GM19239 (cell line): ENCODE results near the gene MSTN.
"Not testable (repeated sequence)": the region's sequence is repeated elsewhere in the genome, so short reads cannot be mapped to it uniquely, and the experiment has no call there.

ENCODE experiments used
- DNase-seq: peaks from one replicate; pipeline ENCODE4 v3.0.0; 2011; ENCODE audit warnings: low spot score; ENCODE audit not compliant: insufficient read length
- FAIRE-seq: peaks from 2 replicates; lab custom pipeline; 2011; peaks lifted over from hg19 to GRCh38; lab: Jason Lieb, UNC

MSTN gene

GRCh38 chr2:190068764-190069163 lies 6.2 kb upstream of the MSTN start:
- FAIRE-seq (no peak), DNase-seq (no peak)

GRCh38 chr2:190065839-190066238 lies 3.3 kb upstream of the MSTN start:
- DNase-seq: no peak
- no peak for FAIRE-seq

- FAIRE-seq (no peak), DNase-seq (no peak)
Measured at GRCh38 chr2:190063624-190064023, 1.1 kb upstream of the MSTN start.

GRCh38 chr2:190062053-190062452 lies 476 bp downstream of the MSTN start:
- DNase-seq (no peak), FAIRE-seq (no peak)

GRCh38 chr2:190060626-190061025 lies 1.9 kb downstream of the MSTN start:
- FAIRE-seq (peak; percentile 64), DNase-seq (no peak)

- no peak for DNase-seq
- FAIRE-seq: no peak
Measured at GRCh38 chr2:190060019-190060418, 2.5 kb downstream of the MSTN start.

GRCh38 chr2:190053426-190053825 lies 9.1 kb downstream of the MSTN start:
- DNase-seq (no peak), FAIRE-seq (no peak)

- FAIRE-seq: no peak
Measured at GRCh38 chr2:190052307-190052706, 10.2 kb downstream of the MSTN start.

GRCh38 chr2:190051223-190051622 lies 11.3 kb downstream of the MSTN start:
- DNase-seq (no peak), FAIRE-seq (no peak)

More at GRCh38 chr2:190052307-190052706, 10.2 kb downstream of the MSTN start:
- no peak for DNase-seq

GRCh38 chr2:190050001-190050400 lies 12.5 kb downstream of the MSTN start:
- FAIRE-seq: no peak
- DNase-seq: no peak

GRCh38 chr2:190044866-190045265 lies 17.7 kb downstream of the MSTN start:
- FAIRE-seq (no peak), DNase-seq (no peak)

GRCh38 chr2:190043441-190043840 lies 19.1 kb downstream of the MSTN start:
- FAIRE-seq (no peak), DNase-seq (no peak)

- DNase-seq (no peak), FAIRE-seq (no peak)
Measured at GRCh38 chr2:190036071-190036470, 26.5 kb downstream of the MSTN start.

GRCh38 chr2:190034417-190034816 lies 28.1 kb downstream of the MSTN start:
- not testable (repeated sequence) for DNase-seq, FAIRE-seq

GRCh38 chr2:190031969-190032618 lies 30.4 kb downstream of the MSTN start:
- DNase-seq: no peak
- FAIRE-seq: no peak

GRCh38 chr2:190023860-190024259 lies 38.7 kb downstream of the MSTN start:
- FAIRE-seq (peak; percentile 85), DNase-seq (peak; percentile 1)

- FAIRE-seq: no peak
Measured at GRCh38 chr2:190020720-190021119, 41.8 kb downstream of the MSTN start.

GRCh38 chr2:190017837-190018236 lies 44.7 kb downstream of the MSTN start:
- DNase-seq (no peak), FAIRE-seq (no peak)

More at GRCh38 chr2:190020720-190021119, 41.8 kb downstream of the MSTN start:
- DNase-seq: no peak

- DNase-seq, FAIRE-seq: not testable (repeated sequence)
Measured at GRCh38 chr2:190015969-190016368, 46.6 kb downstream of the MSTN start.
